Measurements from ENCODE around the gene CHRNA7.

DNA sequence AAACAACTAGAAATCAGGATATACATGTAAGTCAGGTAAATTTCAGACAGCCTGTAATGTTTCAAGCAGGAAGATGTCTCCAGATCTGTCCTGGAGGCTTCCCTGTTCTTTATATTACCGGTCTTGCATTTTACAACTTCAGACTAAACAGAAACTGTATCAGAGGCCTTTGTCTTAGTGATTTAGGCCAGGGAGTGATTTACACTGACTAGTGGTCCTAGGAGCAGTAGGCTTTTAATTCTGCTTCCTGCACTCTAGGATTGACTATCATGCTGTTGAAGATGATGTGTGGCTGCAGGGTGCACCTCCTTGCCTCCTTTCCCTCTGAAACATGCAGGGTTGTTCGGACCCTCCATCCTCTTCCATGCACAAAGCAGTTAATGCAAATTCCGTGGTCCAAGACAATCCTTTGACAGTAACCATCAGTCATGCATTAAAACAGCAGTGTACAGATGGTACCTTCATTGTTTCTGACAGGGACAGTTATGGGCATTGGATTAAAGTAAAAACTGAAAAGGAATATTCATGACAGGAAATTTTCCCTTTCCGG is 27.6 kb downstream of the CHRNA7 start:
- TF ChIP-seq, protein P1, sequence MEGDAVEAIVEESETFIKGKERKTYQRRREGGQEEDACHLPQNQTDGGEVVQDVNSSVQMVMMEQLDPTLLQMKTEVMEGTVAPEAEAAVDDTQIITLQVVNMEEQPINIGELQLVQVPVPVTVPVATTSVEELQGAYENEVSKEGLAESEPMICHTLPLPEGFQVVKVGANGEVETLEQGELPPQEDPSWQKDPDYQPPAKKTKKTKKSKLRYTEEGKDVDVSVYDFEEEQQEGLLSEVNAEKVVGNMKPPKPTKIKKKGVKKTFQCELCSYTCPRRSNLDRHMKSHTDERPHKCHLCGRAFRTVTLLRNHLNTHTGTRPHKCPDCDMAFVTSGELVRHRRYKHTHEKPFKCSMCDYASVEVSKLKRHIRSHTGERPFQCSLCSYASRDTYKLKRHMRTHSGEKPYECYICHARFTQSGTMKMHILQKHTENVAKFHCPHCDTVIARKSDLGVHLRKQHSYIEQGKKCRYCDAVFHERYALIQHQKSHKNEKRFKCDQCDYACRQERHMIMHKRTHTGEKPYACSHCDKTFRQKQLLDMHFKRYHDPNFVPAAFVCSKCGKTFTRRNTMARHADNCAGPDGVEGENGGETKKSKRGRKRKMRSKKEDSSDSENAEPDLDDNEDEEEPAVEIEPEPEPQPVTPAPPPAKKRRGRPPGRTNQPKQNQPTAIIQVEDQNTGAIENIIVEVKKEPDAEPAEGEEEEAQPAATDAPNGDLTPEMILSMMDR (IDR thresholded peaks at IDR 0.05; ENCODE audit: borderline replicate concordance, extremely low read depth, low read length, poor library complexity, severe bottlenecking), result no peak
- TF ChIP-seq EZH2 (IDR thresholded peaks at IDR 0.05; ENCODE audit: borderline replicate concordance, low read depth, low read length, severe bottlenecking), result no peak
